Measurements from ENCODE around the gene SPDYE5. TPM values are rescaled to one million over a fixed set of nuclear protein-coding genes. Genes with fewer than 3 reads are reported as not detected.

Gene SPDYE5
- total RNA-seq, 1 donor from 2014 or later = not detected

DNA sequence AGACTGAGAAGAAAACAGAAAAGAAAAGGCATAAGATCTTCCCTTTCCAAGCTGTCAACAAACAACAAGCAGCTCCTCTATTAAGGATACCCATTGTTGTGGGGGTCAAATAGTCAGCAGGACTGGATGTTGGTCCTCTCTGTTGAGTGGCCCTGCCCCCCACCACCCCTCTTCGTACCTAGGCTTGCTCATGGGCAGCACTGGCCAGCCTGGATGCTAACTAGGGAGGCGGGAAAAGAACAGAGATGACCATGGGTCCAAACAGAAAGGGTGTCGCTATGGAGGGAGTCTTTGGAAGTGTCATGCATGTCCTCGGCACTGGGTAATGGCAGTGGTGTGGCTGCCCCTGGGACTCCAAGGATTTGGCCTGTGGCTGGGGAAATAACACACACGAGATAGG lies 45.6 kb downstream of the SPDYE5 start:
- TF ChIP-seq, protein P1, sequence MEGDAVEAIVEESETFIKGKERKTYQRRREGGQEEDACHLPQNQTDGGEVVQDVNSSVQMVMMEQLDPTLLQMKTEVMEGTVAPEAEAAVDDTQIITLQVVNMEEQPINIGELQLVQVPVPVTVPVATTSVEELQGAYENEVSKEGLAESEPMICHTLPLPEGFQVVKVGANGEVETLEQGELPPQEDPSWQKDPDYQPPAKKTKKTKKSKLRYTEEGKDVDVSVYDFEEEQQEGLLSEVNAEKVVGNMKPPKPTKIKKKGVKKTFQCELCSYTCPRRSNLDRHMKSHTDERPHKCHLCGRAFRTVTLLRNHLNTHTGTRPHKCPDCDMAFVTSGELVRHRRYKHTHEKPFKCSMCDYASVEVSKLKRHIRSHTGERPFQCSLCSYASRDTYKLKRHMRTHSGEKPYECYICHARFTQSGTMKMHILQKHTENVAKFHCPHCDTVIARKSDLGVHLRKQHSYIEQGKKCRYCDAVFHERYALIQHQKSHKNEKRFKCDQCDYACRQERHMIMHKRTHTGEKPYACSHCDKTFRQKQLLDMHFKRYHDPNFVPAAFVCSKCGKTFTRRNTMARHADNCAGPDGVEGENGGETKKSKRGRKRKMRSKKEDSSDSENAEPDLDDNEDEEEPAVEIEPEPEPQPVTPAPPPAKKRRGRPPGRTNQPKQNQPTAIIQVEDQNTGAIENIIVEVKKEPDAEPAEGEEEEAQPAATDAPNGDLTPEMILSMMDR (conservative IDR thresholded peaks at IDR 0.05; ENCODE audit: low read depth, low read length) = no peak
- H3K4me3 ChIP-seq (ENCODE audit: low read depth, low read length) = no peak overlapping the region
- DNase-seq (ENCODE audit: low read depth) = no peak

DNA sequence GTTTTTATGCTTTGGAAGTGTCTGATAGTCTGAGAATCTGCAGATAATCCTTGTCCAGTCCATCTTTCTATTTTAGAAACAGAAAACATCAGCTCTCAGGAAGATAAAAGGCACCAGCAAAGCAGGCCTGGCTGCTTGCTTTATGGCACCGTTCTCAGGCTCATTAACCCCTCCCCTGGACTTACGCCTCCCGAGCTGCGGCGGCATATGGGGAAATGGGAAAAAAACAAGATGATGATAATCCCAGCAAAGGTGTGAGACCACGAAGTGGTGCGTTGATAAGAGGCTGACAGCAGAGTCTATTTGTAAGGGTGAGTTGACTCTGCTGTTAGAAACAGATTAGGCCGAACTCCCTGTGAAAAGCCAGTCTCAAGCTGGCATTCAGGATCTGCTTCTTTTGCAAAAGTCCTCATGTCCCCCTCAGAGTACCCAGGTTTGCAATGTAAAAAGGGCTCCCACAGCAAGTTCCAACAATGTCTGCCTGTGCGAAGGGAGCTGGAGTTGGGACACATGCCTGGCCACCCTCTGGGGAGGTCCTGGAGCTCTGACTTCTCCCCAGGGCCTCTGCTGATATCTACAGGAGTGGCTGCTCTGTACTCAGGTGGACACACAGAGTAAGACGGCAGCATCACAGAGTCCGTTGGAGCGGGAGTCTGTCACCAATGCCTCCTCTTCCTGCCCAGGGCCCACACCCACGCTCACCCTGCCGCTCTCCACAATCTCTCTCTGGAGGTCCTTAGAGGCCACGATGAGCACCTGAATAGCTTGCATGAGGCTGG lies 54.3 kb downstream of the SPDYE5 start:
- H3K4me3 ChIP-seq (ENCODE audit: low read depth, low read length) = no peak overlapping the region
- TF ChIP-seq, protein P1 (conservative IDR thresholded peaks at IDR 0.05; ENCODE audit: low read depth, low read length) = no peak
- DNase-seq (ENCODE audit: low read depth) = no peak

Other genes with a start within 250 kb of the SPDYE5 start
- gene TRIM73, start 96.7 kb upstream of the SPDYE5 start, total RNA-seq = 0.14 and 0.58 TPM in 2 replicates
- 8.4 and 8.7 TPM in 2 replicates for gene POM121C, start 6.0 kb upstream of the SPDYE5 start, total RNA-seq
- gene HIP1, start 246.6 kb downstream of the SPDYE5 start, total RNA-seq = 10.6 TPM in 2 replicates